A172 (cell line): Measurements from ENCODE around the gene NDC1. TPM values are rescaled to one million over a fixed set of nuclear protein-coding genes. Genes with fewer than 3 reads are reported as not detected.
"Not testable (repeated sequence)": the region's sequence is repeated elsewhere in the genome, so short reads cannot be mapped to it uniquely, and the experiment has no call there.

Experiments used
- DNase-seq: peaks from one replicate; pipeline ENCODE4 v3.0.0-alpha.2; 2015; ENCODE audit warnings: low spot score
- total RNA-seq: library from RNA; depleted of rRNA; stranded (reverse); fragments of >200 nt; shearing (Covaris generic); gene quantifications from 2 replicates; pipeline ENCODE4 v1.2.3, GENCODE V29; 2014

Gene NDC1
- total RNA-seq, 1 experiment from 2014 or later = 46.4 TPM

- DNase-seq = no peak
These were observed 11.7 kb downstream of the NDC1 start for GRCh38 chr1:53826367-53826766.

- DNase-seq = no peak
These were observed 12.8 kb downstream of the NDC1 start for GRCh38 chr1:53825306-53825705.

DNA sequence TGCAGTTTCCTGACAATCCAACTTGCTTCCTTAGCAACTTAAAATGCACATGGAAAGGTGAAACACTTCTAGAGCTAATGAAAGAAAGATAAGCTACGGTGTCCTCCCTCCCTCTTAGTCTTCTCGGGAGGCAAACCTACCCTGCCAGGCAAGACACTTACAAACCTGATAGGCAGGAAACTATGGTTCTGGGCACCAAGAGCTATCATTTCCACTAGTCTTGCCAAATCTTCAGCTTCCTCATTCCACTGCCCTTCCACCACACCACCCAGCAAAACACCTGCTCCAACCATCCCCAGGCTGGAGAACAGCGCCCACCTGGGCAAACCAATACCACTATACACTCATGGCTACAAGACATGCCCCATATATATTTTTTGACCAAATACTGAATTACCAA lies 15.2 kb downstream of the NDC1 start:
- no peak for DNase-seq

DNA sequence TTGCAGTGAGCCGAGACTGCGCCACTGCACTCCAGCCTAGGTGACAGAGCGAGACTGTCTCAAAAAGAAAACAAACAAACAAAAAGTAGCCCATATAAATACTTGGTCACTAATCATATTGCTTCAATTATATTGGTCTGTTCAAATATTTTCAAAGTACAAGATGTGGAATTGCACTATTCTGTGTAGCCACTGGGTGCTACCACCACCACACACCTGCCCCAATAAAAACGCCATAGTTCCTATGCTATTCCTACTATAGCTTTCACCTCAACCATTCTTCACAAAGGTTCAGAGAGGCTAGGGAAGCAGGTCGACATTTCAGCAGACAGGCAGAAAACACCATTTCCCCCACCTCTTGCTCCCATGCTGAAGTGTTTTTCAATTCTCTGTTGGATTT lies 16.7 kb downstream of the NDC1 start:
- DNase-seq = no peak

GRCh38 chr1:53819387-53819786 lies 18.7 kb downstream of the NDC1 start:
- DNase-seq = no peak

DNA sequence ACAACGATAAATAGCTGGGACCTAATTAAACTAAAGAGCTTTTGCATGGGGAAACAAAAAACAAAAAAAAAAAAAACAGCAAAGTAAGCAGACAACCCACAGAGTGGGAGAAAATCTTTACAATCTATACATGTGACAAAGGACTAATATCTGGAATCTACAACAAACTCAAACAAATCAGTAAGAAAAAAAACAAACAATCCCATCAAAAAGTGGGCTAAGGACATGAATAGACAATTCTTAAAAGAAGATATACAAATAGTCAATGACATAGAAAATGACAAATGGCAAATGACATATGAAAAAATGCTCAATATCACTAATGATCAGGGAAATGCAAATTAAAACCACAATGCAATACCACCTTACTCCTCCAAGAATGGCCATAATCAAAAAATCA lies 21.5 kb downstream of the NDC1 start:
- DNase-seq = not testable (repeated sequence)

- DNase-seq = not testable (repeated sequence)
These were observed 22.6 kb downstream of the NDC1 start for GRCh38 chr1:53815484-53815883.

DNA sequence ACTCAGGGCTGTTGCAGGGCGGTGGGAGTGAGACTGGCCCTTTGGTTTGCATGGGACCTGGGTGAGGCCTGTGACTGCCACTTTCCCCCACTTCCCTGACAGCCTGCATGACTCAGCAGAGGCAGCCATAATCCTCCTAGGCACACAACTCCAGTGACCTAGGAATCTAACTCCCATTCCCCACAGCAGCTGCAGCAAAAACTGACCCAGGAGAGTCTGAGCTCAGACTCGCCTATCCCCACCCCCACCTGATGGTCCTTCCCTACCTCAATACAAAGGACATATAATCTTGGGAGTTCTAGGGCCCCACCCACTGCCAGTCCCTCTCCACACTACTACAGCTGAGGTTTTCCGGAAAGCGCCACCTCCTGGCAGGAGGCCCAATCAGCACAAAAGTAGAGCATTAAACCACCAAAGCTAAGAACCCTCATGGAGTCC lies 26.7 kb downstream of the NDC1 start:
- peak; percentile 48 for DNase-seq

DNA sequence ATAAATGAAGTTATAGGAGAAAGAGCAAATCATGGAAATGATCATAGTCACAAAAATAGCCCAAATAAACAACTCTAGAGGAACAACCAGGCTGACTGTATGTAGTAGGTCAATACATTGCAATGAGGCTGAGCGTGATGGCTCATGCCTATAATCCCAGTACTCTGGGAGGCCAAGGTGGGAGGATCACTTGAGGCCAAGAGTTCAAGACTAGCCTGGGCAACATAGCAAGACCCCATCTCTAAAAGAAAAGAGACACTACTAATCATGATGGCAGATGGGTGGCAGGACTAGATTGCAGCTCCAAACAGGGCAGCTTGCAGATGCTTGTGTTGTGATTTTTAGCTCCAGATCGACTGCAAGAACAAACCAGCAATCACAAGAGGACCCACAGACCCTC lies 27.6 kb downstream of the NDC1 start:
- DNase-seq = no peak

- no peak for DNase-seq
These were observed 28.1 kb downstream of the NDC1 start for GRCh38 chr1:53810007-53810406.

DNA sequence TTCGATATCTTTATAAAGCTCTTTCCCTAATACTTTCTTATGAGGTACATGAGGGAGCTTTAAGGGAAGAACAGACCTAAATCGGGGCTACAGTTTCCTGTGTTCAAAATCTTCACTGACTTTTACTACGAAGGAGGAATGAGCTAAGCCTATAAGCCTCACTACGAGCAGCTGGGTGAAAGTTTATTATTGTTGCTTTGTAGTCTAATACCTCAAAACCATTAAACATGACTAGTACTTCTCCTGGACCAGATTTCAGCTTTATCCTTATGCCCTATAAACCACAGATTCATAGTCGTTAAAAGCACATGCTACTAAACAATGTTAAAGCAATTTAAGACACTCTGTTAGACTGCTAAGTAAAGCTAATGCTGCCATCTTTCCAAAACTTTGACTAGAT lies 30.2 kb downstream of the NDC1 start:
- DNase-seq = peak; percentile 3

DNA sequence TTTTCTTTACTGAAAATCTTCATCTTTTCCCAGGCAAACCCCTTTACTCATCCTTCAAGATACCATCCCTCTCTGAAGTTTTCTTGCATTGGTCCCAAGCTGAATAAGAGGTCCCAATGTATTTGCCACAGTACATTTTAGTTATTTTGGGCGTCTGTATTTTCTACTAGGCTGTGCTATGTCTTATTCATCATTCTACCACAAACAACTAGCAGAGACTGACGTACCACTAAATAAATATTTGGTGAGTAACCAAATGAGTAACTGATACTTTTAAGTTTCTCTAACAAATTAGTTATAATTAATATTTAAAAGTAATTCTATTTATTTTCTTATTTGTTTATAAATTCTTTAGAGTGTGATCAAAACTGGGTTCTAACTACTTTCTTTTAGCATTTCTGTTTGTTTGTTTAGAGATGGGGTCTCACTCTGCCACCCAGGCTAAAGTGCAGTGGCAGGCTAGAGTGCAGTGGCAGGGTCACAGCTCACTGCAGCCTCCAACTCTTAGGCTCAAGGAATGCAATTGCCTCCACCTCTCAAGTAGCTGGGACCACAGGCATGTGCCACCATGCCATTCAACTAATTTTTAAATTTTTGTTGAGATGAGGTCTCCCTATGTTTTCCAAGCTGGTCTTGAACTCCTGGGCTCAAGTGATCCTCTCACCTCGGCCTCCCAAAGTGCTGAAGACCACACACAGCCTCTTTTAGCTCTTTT lies 33.1 kb downstream of the NDC1 start:
- no peak for DNase-seq

DNA sequence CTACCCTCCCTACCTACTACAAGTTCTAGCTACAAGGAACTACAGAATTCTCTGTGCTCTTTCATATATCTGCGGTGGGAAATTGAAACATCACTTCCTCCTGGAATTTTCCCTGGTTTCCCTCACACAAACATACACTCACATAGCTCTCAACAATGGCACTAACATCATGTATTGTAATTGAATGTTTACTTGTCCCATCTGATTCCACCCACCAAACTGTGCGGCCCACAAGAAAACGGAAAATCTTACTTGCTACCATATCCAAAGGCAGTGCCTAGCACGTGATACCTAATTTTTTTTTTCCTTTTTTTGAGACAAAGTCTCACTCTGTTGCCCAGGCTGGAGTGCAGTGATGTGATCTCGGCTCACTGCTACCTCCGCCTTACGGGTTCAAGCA lies 33.9 kb downstream of the NDC1 start:
- no peak for DNase-seq

- no peak for DNase-seq
These were observed 37.5 kb downstream of the NDC1 start for GRCh38 chr1:53800621-53801020.

DNA sequence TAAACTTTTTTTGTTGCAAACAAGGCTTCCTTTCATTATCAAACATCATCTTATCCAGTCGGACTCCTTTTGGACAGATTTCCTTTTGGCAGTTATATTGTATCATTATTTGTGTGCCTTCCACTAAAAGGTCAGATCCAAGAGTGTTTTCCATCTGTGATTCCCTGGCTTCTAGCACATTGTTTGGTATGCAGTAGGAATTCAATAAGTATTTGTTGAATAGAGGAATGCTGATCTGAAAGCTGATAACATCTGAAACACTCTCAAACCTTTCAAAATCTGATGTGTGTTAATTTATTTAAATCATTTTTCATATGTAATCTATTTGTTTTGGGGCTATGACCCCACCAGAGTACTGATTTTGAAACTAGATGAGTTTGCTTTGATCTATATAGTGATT lies 39.0 kb downstream of the NDC1 start:
- no peak for DNase-seq

DNA sequence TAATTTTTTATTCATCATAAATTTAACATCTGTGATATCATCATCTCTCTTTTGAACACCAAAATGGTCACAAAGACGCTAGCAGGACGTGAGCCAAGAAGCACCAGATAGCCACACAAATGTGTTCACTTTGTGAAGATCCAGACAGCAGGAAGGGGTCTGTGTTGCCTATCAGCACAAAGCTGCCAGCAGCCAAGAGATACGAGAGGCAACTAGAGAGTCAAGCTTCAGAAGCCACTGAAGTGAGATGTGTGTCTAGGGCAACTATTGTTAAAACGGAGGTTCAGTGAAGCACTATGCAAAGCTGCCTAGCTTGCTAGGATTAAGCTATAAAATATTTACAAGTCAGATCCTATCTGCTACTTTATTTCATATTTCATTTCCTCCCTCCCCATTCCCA lies 45.3 kb downstream of the NDC1 start:
- DNase-seq = no peak

GRCh38 chr1:53787655-53788054 lies 50.4 kb downstream of the NDC1 start:
- no peak for DNase-seq

GRCh38 chr1:53783056-53783455 lies 55.0 kb downstream of the NDC1 start:
- no peak for DNase-seq

DNA sequence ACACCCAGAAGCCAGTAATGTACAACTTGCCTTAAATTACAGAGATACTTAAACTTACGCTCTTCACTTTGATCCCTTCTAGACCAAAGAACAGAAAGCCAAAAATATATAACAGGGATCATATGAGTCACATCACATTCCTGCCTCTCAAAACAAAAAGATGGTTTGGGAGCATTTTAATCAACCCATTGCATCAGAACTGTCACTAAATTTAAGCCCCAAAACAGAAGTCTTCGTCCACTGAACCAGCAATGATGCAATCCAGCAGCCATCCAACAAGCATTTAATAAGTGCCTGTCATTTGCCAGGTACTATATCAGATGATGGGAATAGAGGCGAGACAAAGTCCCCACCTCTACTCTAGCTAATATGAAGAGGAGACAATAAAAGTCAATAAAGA lies 56.4 kb downstream of the NDC1 start:
- no peak for DNase-seq

DNA sequence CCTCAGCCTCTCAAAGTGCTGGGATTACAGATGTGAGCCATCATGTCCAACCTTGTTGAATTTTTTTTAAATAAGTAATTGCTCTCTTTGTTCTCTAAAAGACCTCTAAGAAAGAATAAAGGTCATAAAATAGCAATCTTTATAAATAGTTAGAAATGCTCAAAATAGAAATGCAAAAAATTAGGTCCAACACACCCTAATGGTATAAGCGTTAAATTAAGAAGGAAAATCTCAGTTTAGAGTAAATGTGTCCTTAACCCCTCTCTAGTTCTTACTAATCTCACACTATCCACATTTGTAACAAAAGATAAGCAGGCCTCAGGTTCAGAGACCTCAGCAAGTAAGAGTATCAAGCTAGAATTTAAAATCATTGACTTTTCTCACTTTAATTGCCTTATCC lies 60.8 kb downstream of the NDC1 start:
- DNase-seq = no peak

DNA sequence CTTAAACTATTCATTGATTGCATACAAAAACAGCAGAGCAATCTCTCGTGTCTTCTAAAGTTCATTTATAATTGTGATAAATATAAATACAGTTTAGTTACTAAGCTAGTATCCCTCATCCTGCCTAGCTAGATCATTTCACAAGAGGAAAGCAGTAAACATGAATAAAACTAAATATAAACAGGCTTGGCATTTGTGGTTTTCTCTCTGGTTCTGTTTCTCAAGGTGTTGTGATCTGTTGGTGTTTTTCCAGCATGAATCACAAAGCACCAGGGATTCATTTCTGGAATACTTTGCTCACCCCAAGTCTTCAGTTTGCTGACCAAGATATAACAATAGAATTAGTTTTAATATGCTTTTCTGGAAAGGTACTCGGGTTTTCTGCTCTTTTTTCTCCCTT lies 66.4 kb downstream of the NDC1 start:
- DNase-seq = peak; percentile 67

DNA sequence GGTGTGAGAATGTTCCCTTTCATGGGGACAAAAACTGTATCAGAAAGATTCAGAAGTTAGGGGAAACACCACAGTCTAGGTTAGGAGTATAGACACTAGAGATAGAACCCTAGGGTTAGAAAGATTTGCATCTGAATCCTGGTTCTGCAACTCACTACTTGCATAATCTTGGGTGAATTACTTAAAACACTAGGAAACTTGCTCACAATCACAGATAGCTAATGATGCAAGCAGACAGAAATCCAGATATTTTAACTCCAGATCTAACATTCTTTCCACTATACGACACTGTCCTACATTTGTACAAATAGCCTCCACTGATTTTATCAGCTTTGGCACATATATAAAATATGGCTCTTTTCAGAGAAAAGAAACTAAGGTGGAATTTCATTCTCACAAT lies 68.3 kb downstream of the NDC1 start:
- no peak for DNase-seq

DNA sequence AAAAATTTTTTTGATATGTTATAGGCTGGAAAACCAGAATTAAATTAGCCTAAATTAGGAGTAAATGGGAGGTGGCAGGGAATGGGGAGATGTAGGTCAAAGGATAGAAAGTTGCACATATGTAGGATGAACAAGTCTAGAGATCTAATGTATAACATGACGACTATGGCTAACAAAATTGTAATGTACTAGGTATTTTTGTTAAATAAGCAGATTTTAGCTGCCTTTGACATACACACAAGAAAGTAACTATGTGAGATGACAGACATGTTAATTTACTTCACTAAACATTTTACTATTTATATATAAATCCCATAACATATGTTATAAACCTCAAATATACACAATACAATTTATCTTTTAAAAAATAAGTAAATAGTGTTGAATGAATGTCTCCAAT lies 68.9 kb downstream of the NDC1 start:
- DNase-seq = no peak

DNA sequence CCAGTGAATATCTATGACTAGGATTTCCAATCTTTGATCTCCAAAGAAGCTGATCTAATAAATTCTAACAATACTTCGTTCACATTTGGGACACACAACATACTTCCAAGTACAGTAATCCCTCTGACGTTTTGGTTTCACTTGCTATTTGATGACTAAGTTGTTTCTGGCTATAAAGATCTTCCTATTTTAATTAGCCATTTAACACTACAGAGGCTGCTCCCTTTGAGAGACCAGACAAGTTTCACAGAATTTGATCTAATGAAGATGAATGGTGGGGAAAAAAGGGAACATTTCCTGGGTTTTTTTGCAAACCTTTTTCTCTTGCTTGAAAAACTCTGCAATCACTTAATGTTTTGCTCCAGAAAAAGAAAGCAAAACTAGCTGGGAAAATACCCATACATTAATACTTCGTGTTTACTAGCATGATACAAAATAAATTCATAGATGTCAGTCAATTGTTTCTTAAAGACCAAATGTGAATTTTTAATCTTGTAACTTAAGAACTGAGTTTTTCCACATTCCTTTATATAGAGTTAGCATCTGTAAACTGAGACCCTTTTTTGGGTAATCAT lies 71.2 kb downstream of the NDC1 start:
- DNase-seq = peak; percentile 40
